H1 (cell line): Measurements from ENCODE around the gene ARAP2.

Experiments
- BACH1 ChIP-seq: IDR thresholded peaks from 2 replicates; pipeline ENCODE4 v1.6.1; 2012; ENCODE audit warnings: low read length, improper control_type of control experiment
- CREB1 ChIP-seq: IDR thresholded peaks from 2 replicates; pipeline ENCODE4 v1.6.1; 2012; ENCODE audit warnings: inconsistent platforms
- CTCF ChIP-seq, 3 experiments: IDR thresholded peaks; 1 replicate in 2 of 3; 2 replicates in 1 of 3; pipeline versions ENCODE4 v1.5.1 to v1.6.1; 2011; ENCODE audit warnings: low read length in 3 of 3, mild to moderate bottlenecking in 3 of 3, inconsistent platforms in 2 of 3, low read depth in 1 of 3, moderate library complexity in 1 of 3; ENCODE audit not compliant: insufficient read depth in 1 of 3; ENCODE audit errors: control extremely low read depth in 1 of 3
- EZH2 ChIP-seq: fragments of 200-600 bp; sonication (generic); IDR thresholded peaks from 2 replicates; pipeline ENCODE4 v1.7.1; 2012; ENCODE audit warnings: low read depth, mild to moderate bottlenecking, moderate library complexity, low read length, inconsistent platforms; ENCODE audit not compliant: severe bottlenecking
- GABPA ChIP-seq: IDR thresholded peaks from 2 replicates; pipeline ENCODE4 v1.6.1; 2011; ENCODE audit warnings: mild to moderate bottlenecking, low read length, moderate library complexity, borderline replicate concordance; ENCODE audit not compliant: insufficient read depth
- JUND ChIP-seq: IDR thresholded peaks from 2 replicates; pipeline ENCODE4 v1.6.1; 2011; ENCODE audit warnings: mild to moderate bottlenecking, improper control_type of control experiment, low read length
- MAFK ChIP-seq: IDR thresholded peaks from 2 replicates; pipeline ENCODE4 v1.6.1; 2012; ENCODE audit warnings: low read depth, mild to moderate bottlenecking, improper control_type of control experiment, low read length
- NRF1 ChIP-seq: IDR thresholded peaks from 2 replicates; pipeline ENCODE4 v1.6.1; 2011; ENCODE audit warnings: mild to moderate bottlenecking, low read depth, low read length, improper control_type of control experiment
- POLR2A ChIP-seq, 2 experiments: IDR thresholded peaks; 1 replicate in 1 of 2; 2 replicates in 1 of 2; pipeline ENCODE4 v1.6.1; 2011; ENCODE audit warnings: low read depth in 2 of 2, low read length in 2 of 2, mild to moderate bottlenecking in 2 of 2; ENCODE audit errors: control extremely low read depth in 1 of 2
- POU5F1 ChIP-seq: IDR thresholded peaks from 2 replicates; pipeline ENCODE4 v1.6.1; 2011; ENCODE audit warnings: low read depth, mild to moderate bottlenecking, low read length, moderate library complexity
- RFX5 ChIP-seq: IDR thresholded peaks from 2 replicates; pipeline ENCODE4 v1.6.1; 2011; ENCODE audit warnings: low read depth, low read length, improper control_type of control experiment, borderline replicate concordance
- SRF ChIP-seq: IDR thresholded peaks from 2 replicates; pipeline ENCODE4 v1.6.1; 2011; ENCODE audit warnings: mild to moderate bottlenecking, low read depth, low read length, moderate library complexity
- TBP ChIP-seq: IDR thresholded peaks from 2 replicates; pipeline ENCODE4 v1.6.1; 2011; ENCODE audit warnings: low read depth, low read length, improper control_type of control experiment
- ZNF274 ChIP-seq: IDR thresholded peaks from 2 replicates; pipeline ENCODE4 v1.7.0; 2012; ENCODE audit warnings: low read length, borderline replicate concordance; ENCODE audit errors: extremely low read depth

- TF ChIP-seq CTCF (IDR thresholded peaks at IDR 0.05; ENCODE audit: control extremely low read depth in 1 of 3, insufficient read depth in 1 of 3, low read depth in 1 of 3, low read length in 3 of 3) (no peak), ZNF274 (no peak), NRF1 (no peak), JUND (no peak), GABPA (no peak), RFX5 (no peak), MAFK (no peak), EZH2 (no peak), POLR2A (IDR thresholded peaks at IDR 0.05; ENCODE audit: control extremely low read depth in 1 of 2, low read depth in 2 of 2, low read length in 2 of 2) (no peak), SRF (no peak), POU5F1 (no peak), BACH1 (no peak), TBP (no peak), CREB1 (no peak)
These were observed 190.4 kb downstream of the ARAP2 start for GRCh38 chr4:36053930-36054329.
